A673 (cell line): ENCODE measurements around the gene DSE. TPM values are rescaled to one million over a fixed set of nuclear protein-coding genes. Genes with fewer than 3 reads are reported as not detected.

Source experiments
- BruUV-seq: library from RNA; stranded (reverse); fragments of 400-500 nt; replicated peaks from 2 replicates; lab custom pipeline; 2021; lab: Mats Ljungman, UMichigan
- CTCF ChIA-PET: fragments of 300-600 bp; sonication (Branson Sonifier 250); formaldehyde crosslinking; loops from one replicate; lab custom pipeline; 2022; ENCODE audit warnings: antibody characterized with exemption; lab: Charles Lee
- POLR2A ChIA-PET: fragments of 300-600 bp; sonication (Branson Sonifier 250); formaldehyde crosslinking; loops from one replicate; lab custom pipeline; 2022; ENCODE audit warnings: antibody characterized with exemption; ENCODE audit not compliant: low non-redundant PET; lab: Charles Lee
- DNase-seq: peaks from one replicate; pipeline ENCODE4 v3.0.0-alpha.2; 2015; ENCODE audit warnings: low spot score
- H3K27ac ChIP-seq: fragments of 200-600 bp; sonication (generic); 2 replicates; pipeline ENCODE4 v1.5.1; 2016; ENCODE audit warnings: mixed run types, low read depth, mild to moderate bottlenecking, mixed read lengths, antibody characterized with exemption, low read length; ENCODE audit not compliant: poor library complexity, severe bottlenecking
- H3K27me3 ChIP-seq: fragments of 200-600 bp; sonication (generic); replicated peaks from 2 replicates; pipeline ENCODE4 v1.6.1; 2017; ENCODE audit warnings: mixed run types, low read depth, mild to moderate bottlenecking, mixed read lengths, antibody characterized with exemption, low read length; ENCODE audit not compliant: insufficient read depth, poor library complexity
- H3K36me3 ChIP-seq: fragments of 200-600 bp; sonication (generic); 2 replicates; pipeline ENCODE4 v1.6.1; 2016; ENCODE audit warnings: mixed run types, mild to moderate bottlenecking, mixed read lengths, antibody characterized with exemption, low read length; ENCODE audit not compliant: insufficient read depth, poor library complexity, severe bottlenecking
- H3K4me1 ChIP-seq: fragments of 200-600 bp; sonication (generic); 2 replicates; pipeline ENCODE4 v1.6.1; 2017; ENCODE audit warnings: mixed run types, mild to moderate bottlenecking, mixed read lengths, antibody characterized with exemption, low read length; ENCODE audit not compliant: insufficient read depth, poor library complexity, severe bottlenecking
- H3K4me3 ChIP-seq: fragments of 200-600 bp; sonication (generic); 2 replicates; pipeline ENCODE4 v1.5.1; 2016; ENCODE audit warnings: low read depth, mixed run types, mild to moderate bottlenecking, mixed read lengths, low read length; ENCODE audit not compliant: poor library complexity, severe bottlenecking
- H3K9me3 ChIP-seq: fragments of 200-600 bp; sonication (generic); 2 replicates; pipeline ENCODE4 v1.6.1; 2016; ENCODE audit warnings: mixed run types, low read depth, mild to moderate bottlenecking, mixed read lengths, antibody characterized with exemption, low read length; ENCODE audit not compliant: poor library complexity, severe bottlenecking
- EZH2 ChIP-seq: fragments of 200-600 bp; sonication (generic); IDR thresholded peaks from 2 replicates; pipeline ENCODE4 v1.6.1; 2017; ENCODE audit warnings: borderline replicate concordance, low read depth, mild to moderate bottlenecking, mixed read lengths, antibody characterized with exemption, low read length; ENCODE audit not compliant: poor library complexity, severe bottlenecking
- intact Hi-C: fragments of 100-400 bp; cut with micrococcal nuclease; formaldehyde crosslinking; loops from one replicate; pipeline ENCODE4 v1.10.0; 2022; ENCODE audit not compliant: unreplicated experiment
- total RNA-seq: library from RNA; stranded (reverse); gene quantifications from 2 replicates; pipeline ENCODE4 v1.2.3, GENCODE V29; 2021
- TF ChIP-seq, protein P1 (sequence below): fragments of 300-800, 200-600 bp; sonication (generic); conservative IDR thresholded peaks from 2 replicates; pipeline ENCODE4 v1.5.1; 2017; ENCODE audit warnings: low read depth, mild to moderate bottlenecking, antibody characterized with exemption, low read length, moderate library complexity, mixed read lengths

The DSE gene
- total RNA-seq, 1 experiment from 2014 or later: 31.4 TPM

DNA sequence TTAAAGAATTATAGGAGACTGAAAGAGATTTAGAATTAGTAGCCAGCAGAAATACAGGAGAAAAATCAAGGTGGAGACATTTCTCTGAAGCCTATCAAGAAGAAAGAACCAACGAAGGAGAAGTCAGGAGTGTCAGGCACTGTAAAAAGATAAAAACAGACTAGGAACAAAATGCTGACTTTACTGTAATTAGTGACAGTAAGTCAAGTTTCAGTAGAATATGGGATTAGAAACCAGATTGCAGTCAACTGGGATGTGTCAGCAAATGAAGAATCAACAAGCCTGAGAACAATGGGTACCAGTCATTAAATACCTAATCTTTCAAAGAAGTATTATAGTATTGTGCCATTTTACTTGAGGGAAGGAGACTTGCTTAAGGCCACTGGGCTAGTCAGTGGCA is 112.0 kb downstream of the DSE start:
- no TSS peak for BruUV-seq
- no peak for DNase-seq
- intact Hi-C loops: no loop called here
- Histone ChIP-seq H3K4me1 (no peaks in the 10 kb centered on the region), H3K9me3 (no peaks in the 10 kb centered on the region), H3K4me3 (no peak overlapping the region), H3K27me3 (no peaks in the 10 kb centered on the region), H3K36me3 (no peaks in the 10 kb centered on the region), H3K27ac (no peak overlapping the region)
- CTCF ChIA-PET: no interaction called here
- POLR2A ChIA-PET: no interaction called here
- TF ChIP-seq, protein P1, sequence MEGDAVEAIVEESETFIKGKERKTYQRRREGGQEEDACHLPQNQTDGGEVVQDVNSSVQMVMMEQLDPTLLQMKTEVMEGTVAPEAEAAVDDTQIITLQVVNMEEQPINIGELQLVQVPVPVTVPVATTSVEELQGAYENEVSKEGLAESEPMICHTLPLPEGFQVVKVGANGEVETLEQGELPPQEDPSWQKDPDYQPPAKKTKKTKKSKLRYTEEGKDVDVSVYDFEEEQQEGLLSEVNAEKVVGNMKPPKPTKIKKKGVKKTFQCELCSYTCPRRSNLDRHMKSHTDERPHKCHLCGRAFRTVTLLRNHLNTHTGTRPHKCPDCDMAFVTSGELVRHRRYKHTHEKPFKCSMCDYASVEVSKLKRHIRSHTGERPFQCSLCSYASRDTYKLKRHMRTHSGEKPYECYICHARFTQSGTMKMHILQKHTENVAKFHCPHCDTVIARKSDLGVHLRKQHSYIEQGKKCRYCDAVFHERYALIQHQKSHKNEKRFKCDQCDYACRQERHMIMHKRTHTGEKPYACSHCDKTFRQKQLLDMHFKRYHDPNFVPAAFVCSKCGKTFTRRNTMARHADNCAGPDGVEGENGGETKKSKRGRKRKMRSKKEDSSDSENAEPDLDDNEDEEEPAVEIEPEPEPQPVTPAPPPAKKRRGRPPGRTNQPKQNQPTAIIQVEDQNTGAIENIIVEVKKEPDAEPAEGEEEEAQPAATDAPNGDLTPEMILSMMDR: no peak
- TF ChIP-seq EZH2: no peak

GRCh38 chr6:116483616-116484015 is 112.9 kb downstream of the DSE start:
- CTCF ChIA-PET: no interaction called here
- no peak for DNase-seq
- POLR2A ChIA-PET: no interaction called here
- Histone ChIP-seq H3K4me3 (no peak overlapping the region), H3K4me1 (no peaks in the 10 kb centered on the region), H3K27me3 (no peaks in the 10 kb centered on the region), H3K9me3 (no peaks in the 10 kb centered on the region), H3K27ac (no peak overlapping the region), H3K36me3 (no peaks in the 10 kb centered on the region)
- no peak for TF ChIP-seq EZH2
- TF ChIP-seq, protein P1: no peak
- intact Hi-C loops: no loop called here
- no TSS peak for BruUV-seq

- CTCF ChIA-PET: no interaction called here
- intact Hi-C loops: no loop called here
These were observed 114.9 kb downstream of the DSE start for GRCh38 chr6:116485559-116486184.

More at GRCh38 chr6:116485559-116486184, 114.9 kb downstream of the DSE start:
- no peak for DNase-seq
- POLR2A ChIA-PET: no interaction called here
- Histone ChIP-seq H3K27me3 (no peaks in the 10 kb centered on the region), H3K9me3 (no peaks in the 10 kb centered on the region), H3K4me3 (no peak overlapping the region), H3K4me1 (no peaks in the 10 kb centered on the region), H3K36me3 (no peaks in the 10 kb centered on the region), H3K27ac (no peak overlapping the region)
- no TSS peak for BruUV-seq
- no peak for TF ChIP-seq EZH2
- TF ChIP-seq, protein P1: no peak
